G401 (cell line): ENCODE measurements around the gene MEGF11. TPM values are rescaled to one million over a fixed set of nuclear protein-coding genes. Genes with fewer than 3 reads are reported as not detected.

ENCODE experiments used
- DNase-seq: peaks from one replicate; pipeline ENCODE4 v3.0.0-alpha.2; 2015; ENCODE audit warnings: low spot score
- in situ Hi-C: cut with HindIII; loops from 2 replicates; pipeline ENCODE4 v1.10.0; 2016; ENCODE audit warnings: low sequenced_read_pairs, mixed read lengths
- total RNA-seq: library from RNA; depleted of rRNA; stranded (reverse); fragments of >200 nt; shearing (Covaris generic); gene quantifications from 2 replicates; pipeline ENCODE4 v1.2.3, GENCODE V29; 2014

Gene MEGF11
- total RNA-seq, 1 experiment from 2014 or later = 1.9 TPM

DNA sequence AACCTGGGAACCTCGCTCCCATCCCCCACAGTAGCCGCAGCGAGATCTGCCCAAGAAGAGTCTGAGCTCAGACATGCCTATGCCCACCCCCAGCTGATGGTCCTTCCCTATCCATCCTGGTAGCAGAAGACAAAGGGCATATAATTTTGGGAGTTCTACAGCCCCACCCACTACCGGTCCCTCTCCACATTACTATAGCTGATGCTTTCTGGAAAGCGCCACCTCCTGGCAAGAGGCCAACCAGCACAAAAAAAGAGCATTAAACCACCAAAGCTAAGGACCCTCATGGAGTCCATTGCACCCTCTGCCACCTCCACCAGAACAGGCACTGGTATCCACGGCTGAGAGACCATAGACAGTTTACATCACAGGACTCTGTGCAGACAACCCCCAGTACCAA lies 168.4 kb downstream of the MEGF11 start:
- in situ Hi-C loops = no loop called here

DNA sequence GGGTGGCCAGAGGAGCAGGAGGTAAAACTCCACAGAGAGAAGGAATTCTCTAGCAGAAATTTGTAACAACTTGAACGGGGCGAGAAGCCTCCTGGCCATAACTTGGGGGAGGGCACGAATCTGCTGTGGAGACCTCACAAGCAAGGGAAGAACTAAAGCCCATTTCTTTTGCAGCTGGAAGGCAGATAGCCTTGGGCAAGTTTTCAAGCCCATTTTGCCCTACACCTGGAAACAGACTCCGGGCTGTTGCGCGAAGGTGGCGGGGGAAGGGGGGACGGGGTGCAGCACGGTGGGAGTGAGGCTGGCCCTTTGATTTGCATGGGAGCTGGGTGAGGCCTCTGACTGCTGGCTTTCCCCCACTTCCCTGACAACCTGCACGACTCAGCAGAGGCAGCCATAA lies 168.8 kb downstream of the MEGF11 start:
- DNase-seq = no peak
- in situ Hi-C loops = no loop called here

More for the DNA sequence above, 168.4 kb downstream of the MEGF11 start:
- DNase-seq = no peak

DNA sequence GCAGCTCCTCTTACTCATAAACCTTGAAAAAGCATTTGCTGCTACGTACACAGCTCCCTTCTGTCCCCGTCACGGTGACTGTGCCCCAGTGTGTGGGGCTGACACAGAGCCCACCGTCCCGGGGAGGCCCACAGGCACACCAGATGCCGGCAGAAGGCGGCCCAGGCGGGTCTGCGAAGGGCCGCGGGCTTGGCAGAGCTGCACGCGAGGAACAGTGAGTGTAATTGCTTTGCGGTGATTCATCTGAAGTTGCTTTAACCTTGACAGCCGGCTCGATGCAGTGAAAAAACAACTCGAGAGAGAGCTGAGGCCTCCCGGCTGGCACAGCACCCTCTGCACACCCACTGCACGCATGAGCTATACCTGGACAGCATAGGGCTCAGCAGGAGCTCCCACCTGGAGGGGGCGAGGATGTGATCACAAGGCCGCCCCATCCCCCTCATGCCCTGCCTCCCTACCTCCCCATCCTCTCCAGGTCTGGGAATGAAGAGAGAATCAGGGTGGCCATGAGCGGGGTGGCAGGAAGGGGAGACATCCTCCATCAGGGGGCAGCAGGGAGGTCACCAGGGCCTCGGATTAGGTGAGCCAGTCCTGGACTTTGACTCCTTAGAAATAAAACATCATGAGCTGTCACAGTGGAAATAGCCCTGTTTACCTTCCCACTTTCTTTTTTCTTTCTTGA lies 172.7 kb downstream of the MEGF11 start:
- in situ Hi-C loops = no loop called here
- peak; percentile 49 for DNase-seq

DNA sequence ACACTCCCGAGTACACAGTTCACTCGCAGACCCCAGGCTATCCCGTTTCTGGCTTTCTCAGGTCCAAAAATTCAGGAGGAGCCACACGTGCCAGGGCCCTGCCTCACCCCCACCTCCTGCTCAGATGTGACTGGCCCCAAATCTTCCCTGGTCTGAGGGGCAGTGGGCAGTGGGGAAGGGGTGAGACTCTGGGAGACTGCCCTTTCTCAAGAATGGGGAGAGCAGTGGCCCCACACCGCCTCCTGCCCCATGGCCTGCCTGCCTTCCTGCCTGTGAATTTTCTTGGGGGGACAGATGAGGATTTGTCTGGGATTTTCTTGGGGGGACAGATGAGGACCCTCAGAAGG lies 174.6 kb downstream of the MEGF11 start:
- in situ Hi-C loops = no loop called here
- no peak for DNase-seq

DNA sequence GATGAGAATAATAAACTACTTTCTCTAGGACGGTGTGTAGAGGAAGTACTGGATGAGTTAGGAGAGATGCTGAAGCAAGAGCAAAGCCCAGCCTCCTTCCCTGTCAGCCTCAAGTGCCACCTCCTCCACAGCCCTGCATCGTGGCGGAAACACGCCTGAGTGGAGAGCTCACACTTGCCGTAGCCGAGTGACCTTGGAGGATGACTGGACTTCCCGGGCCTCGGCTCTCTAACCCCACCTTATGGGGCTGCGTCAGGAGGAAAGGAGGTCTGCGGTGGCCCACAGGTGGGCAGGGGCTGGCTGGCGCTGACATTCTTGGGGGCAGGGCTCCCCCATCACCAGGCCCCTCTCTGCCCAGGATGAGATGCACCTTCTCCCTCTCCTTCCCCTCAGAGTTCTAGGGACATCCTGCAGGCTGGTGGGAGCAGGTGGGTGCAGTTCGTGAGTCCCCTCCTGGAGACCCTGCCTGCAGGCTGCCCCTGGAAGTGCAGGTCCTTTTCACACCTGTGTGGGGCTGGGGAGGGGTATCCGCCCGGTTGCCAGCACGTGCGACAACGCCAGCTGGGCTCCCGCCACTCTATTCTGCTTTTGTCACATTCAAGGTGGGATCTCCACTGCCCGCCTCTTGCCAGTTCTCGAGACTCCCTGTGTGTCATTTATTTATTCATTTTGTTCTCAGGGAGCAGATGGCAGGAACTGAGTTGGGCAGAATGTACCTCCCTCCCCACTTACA lies 175.2 kb downstream of the MEGF11 start:
- in situ Hi-C loops = no loop called here
- peak; percentile 93 for DNase-seq

DNA sequence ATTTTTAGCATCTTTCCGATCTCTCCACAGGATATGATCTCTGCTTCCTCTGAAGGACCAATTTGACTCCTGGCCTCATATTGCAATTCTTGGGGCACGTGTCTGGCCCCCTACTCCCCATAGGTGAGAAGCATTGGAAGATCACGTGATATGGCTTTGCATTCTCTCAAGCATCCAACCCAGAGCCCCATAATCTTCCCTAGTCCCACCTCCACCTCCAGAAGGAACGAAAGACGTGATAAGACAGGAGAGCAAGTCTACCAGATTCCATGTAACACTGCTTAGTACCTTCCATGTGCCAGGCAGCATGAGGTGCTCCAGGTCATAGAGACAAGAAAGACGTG lies 176.3 kb downstream of the MEGF11 start:
- no peak for DNase-seq
- in situ Hi-C loops = no loop called here

DNA sequence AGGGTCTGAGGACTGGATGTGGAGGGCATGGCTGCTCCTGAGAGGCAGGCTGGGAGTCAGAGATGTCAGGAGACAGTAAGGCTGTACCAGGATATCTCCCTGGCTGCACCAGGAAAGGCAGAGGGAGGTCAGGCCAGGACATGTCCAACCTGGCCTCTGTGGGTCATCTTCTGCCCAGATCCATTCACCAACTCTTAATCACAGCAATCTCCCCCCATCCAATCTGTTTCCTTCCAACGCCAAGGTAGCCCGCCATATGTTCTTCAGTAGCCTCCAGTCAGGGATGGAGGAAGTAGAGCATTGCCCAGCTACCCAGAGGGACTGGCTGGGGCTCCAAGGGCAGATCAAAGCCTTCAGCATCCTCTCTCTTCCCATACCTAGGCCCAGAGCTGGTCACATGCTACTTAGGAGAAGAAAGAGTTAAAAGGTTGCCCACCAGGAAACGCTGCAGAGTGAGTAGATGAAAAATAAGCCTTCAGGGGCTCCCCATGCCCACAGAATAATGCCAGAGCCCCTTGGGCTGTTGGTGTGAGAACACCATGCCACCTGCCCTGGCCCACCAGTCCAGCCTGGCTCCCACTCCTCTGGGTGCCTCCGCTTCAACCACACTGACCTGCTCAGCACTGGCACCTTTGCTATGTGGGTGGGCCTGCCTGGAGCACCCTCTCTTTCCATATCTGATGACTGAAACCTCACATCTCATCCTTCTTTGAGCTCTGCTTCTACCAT lies 176.8 kb downstream of the MEGF11 start:
- in situ Hi-C loops = no loop called here
- DNase-seq = peak; percentile 97

DNA sequence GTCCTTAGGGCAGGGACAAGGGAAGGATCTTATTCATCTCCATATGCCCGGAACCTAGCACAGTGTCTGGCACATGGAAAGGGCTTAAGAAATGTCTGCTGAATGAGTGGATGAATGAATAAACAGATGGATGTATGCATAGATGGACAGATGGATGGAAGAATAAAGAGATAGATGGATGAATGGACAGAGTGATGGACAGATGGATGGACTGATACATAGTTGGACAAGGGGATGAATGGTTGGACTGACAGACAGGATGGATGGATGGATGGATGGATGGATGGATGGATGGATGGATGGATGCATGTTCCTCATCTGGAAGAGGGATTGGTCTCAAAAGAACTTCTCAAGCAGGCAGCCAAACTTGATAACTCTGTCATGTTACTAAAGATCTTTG lies 177.6 kb downstream of the MEGF11 start:
- DNase-seq = no peak
- in situ Hi-C loops = no loop called here

DNA sequence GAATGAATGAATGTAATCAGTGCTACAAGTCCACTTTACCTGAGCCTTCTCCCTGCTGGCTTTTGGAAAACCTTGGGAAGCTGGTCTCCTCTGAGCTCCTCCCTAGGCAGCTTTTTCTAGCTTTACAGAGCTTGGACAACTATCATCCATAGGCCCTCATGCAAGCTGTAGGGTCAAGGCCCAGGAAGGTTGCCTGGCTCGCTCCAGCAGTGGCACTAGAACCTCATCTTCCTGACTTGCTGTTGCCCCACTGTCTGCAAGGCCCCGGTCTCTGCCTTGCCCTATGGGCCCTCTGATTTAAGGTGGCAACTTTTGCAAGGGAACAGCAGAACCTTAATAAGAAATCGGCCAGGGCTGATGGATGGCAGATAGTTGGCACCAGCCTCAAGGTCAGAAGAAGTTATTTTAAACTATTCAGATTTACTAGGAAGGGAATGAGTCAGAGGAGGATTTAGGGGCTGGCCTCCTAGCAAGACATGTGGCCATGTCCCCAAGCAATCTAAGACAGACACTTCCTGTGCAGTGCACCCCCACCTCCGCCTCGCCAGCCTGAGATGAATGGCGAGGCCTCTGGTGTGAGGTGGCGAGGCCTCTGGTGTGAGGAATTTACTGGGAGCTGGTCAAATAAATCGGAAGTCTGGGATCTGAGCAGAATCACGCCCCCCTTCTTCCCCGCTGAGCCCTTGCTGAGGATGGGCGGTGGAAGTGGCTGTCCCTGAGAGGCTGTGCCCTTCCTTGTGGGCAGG lies 180.8 kb downstream of the MEGF11 start:
- no peak for DNase-seq
- in situ Hi-C loops = no loop called here

DNA sequence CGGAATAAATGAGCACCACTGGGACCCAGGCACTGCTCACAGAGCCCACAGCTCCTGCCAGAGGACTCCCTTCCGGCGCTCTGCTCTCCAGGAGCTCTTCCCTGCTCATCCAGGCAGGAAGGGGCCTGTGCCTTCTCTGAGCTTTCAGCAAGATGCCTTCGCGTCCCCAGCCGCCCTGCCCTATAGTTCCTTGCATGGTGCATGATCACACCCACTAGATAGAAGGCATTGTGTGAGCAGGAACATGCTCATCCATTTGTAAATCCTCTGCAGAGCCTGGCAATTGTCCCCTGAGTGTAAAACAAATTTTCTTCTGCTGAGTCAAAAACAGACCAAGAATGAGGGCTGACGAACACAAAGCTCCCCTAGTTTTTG lies 181.6 kb downstream of the MEGF11 start:
- peak; percentile 46 for DNase-seq
- in situ Hi-C loops = no loop called here

DNA sequence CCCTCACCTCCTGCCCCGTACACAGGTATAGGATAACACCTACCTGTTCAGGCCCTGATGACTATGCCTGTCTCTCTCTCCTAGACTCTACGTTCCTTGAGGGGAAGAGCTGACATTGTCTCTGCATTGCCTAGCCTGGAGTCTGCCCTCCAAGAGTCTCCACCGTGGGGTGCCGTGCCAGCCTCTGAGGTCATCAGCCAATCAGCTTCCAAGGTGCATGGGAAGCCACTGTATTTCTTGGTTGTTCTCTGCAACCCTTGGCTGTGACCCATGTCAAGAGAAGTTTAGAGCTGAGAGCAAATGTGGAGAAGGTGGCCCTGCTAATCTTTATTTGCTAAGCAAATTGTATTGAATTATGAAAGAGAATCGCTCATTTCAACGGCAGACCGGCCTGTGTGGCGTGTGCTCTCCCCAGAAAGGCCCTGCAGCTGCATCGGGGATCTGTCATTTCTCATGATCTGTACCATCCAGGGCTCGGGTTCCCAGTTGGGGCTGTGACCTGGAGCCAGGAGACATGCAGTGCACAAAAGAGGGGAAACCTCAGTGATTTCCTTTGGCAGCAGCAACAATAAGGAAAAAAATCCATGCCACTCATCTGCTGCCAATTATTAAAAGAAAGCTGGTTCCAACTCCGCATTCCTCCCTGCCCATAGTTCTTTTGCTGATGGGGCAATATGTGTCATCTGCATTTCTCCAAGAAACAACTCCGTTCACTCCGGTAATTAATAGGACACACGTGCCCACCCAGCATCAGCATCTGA lies 182.2 kb downstream of the MEGF11 start:
- peak; percentile 63 for DNase-seq
- in situ Hi-C loops = no loop called here

DNA sequence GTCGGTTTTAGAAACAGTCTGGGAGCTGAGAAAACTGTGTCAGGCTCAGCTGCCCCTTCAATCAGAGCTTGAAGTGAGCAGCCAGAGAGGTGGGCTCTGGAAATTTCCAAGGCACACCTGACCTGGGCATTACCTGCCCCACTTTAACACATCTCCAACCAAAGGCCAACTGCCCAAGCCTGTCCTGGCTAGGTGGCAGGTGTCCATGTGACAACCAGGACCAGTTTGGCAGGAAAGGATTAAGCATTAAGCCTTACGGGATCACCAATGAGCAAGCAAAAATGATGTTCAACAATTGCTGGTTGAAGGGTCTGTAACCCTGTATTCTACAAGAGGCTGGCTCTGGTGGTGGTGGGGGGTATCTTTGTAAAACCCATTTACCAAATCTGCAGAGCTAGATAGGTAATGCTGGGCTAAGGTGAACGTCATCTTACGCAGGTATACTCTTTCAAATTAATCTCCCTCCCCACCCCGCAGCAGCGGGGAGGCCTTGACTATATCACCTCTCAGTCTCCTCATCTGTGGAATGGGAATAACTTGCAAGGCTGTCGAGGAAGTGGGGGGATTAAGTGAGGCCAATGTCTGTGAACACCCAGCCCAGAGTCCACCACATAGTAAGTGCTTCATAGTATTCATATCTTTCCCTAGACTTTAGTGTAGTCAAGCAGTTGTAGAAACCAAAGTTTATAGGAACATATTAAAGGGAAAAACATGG lies 183.2 kb downstream of the MEGF11 start:
- no peak for DNase-seq
- in situ Hi-C loops = no loop called here

DNA sequence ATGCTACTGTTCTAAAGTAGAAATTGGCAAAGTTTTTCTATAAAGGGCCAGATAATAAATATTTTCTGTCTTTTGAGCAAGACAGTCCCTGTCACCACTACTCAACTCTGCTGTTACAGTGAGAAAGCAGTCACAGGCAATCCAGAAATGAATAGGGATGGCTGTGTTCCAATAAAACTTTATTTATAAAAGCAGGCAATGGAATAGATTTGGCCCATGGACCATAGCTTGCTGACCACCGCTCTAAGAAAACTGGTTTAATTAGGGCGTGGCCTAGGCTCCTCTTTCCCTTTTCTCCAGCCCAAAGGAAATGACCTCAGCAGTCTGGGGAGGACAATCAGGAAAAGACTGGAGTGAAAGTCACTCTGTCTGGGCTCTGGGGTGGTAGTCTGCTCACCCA lies 183.8 kb downstream of the MEGF11 start:
- DNase-seq = no peak
- in situ Hi-C loops = no loop called here

DNA sequence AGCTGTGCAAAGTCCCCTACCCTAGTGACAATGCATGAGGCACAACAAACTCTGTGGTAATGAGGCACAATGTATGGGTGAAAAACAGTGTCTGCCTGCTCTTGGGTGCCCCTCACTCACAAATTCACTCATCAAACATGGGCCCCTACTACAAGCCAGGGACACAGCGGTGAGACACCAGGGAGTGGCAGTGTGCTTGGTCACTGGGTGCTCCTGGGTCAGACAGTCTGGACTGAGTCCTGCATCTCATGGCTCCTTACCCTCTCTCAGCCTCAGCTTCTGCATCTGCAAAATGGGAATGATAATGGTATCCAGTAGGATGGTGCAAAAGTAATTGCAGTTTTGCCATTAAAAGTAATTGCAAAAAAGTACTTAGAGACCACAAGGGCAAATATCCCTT lies 184.7 kb downstream of the MEGF11 start:
- DNase-seq = no peak
- in situ Hi-C loops = no loop called here

DNA sequence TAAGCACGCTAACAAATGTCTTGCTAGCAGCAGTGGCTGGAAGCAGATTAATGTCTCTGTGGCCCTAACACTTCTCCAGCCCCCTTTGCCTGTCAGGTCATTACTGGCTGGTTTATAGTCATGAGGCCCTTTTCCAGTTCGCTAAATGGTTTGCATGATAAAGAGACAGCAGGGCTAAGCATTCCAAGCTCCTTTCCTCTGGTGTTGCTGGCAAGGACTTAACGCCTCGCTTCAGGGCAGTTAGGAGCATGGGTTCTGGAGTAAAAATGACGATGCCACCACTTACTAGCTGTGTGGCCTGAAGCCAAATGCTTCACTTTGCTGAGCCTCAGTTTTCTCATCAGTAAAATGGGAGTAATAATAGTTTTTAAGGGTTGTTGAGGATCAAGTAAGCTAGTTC lies 185.9 kb downstream of the MEGF11 start:
- in situ Hi-C loops = no loop called here
- no peak for DNase-seq

DNA sequence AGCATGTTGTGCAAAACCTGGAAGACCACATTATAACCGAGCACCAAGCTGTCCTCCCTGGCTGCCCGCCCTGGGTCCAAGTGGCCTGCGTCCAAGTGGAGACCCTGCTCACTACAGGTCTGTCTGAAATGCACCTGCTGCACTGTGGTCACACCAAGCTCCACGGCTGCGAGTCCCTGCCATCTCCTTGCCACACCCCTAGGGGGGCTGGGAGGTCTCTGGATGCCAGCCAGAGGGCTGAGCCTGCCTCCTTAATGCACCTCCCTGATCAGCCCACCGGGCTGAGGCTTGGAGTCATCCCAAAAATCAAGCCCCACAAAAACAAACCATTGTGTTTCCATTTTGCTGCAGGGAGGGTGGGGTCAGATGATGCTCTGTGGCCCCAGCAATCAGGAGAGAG lies 187.1 kb downstream of the MEGF11 start:
- in situ Hi-C loops = no loop called here
- no peak for DNase-seq

DNA sequence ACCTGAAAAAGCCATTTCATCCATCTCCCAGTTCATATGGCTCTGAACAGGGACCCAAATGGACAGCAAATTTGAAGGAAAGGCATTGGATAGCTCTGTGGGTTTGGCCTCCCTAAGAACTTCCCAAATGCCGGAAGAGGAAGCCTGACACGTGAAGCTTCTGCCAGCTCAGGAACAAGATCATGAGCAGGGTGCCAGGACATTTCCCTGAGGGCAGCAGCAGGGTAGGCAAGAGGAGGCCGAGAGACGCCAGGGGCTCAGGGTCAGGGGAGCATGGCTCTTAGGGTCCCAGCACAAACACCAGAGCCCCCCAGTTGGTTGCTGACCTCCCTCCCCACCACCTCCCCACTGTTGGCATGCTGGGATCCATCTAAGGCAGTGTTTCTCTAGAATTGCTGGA lies 187.5 kb downstream of the MEGF11 start:
- DNase-seq = peak; percentile 57
- in situ Hi-C loops = no loop called here

DNA sequence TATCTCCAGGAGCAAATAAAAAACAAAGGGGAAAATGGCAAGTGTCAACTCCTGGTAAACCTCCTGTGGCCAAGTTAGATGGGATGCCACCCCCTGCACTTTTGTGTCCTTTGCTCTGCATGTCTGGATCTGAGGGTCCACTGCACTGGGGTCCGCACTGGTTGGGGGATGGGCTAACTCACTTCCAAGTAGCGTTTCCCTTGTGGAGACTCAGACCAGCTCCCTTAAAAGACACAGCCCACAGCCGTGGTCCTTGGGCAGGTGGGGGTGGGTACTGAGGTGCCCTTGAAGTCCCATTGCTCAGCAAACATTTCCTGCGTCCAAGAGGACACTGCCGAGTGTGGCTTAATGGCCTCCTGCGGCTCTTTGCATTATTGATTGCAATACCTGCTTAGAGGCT lies 188.2 kb downstream of the MEGF11 start:
- in situ Hi-C loops = no loop called here
- no peak for DNase-seq

DNA sequence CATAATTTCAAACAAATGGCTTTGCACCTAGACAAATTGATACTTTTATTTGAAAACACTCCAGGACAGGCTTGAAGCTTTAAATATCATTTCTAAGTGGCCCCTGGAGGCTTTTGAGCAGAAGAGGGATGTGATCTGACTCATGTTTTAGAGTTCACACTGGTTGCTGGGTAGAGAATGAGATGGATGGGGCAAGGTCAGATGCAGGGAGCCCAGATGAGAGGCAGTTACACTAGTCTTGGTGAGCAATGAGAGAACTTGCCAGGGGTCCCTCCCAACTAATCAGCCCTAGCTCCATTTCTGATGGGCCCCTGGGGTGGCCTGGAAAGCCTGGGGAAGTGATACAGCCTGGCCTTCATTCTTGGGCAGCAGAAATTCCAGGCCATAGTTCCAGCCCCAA lies 190.4 kb downstream of the MEGF11 start:
- DNase-seq = no peak
- in situ Hi-C loops = loop anchor here (5.0 kb wide), 1 partner anchor 39 kb away; no protein-coding TSS in a partner anchor
